ENCODE measurements around the gene SLBP. TPM values are rescaled to one million over a fixed set of nuclear protein-coding genes. Genes with fewer than 3 reads are reported as not detected.
A peak's percentile ranks its signal among the peaks of the same experiment; 100 is the strongest.

Gene SLBP
- total RNA-seq, 4 donors from 2014 or later, result 17.0 to 25.6 (median 21.0) TPM

GRCh38 chr4:1695913-1696312 lies 16.2 kb downstream of the SLBP start:
- Histone ChIP-seq H3K36me3 (peaks cover 0 to 67% of the 10 kb centered on the region in 2 donors), H3K27me3 (no peaks in the 10 kb centered on the region), H3K4me3 (no peak overlapping the region), H3K9me3 (no peaks in the 10 kb centered on the region), H3K4me1 (peaks cover 13 to 14% of the 10 kb centered on the region in 2 donors), H3K27ac (no peak overlapping the region)
- no peak for ATAC-seq
- DNase-seq, result no peak
- TF ChIP-seq POLR2A (IDR thresholded peaks at IDR 0.05) (no peak), CTCF (IDR thresholded peaks at IDR 0.05 in 4 of 5, conservative IDR thresholded peaks at IDR 0.05 in 1 of 5) (no peak)
- intact Hi-C loops (cut with DNase I; ENCODE audit: low total_unique reads), result no loop called here
- in situ Hi-C loops (cut with MboI; ENCODE audit: low sequenced_read_pairs in 4 of 4), result no loop called here

GRCh38 chr4:1693131-1693896 lies 18.8 kb downstream of the SLBP start:
- Histone ChIP-seq H3K4me1 (peaks cover 13 to 14% of the 10 kb centered on the region in 2 donors), H3K4me3 (peak overlapping the region in 1 of 4 donors; percentile 33), H3K27me3 (no peaks in the 10 kb centered on the region), H3K9me3 (no peaks in the 10 kb centered on the region), H3K36me3 (peaks cover 0 to 53% of the 10 kb centered on the region in 2 donors), H3K27ac (peak overlapping the region; percentile 48 to 68 (median 60))
- intact Hi-C loops (cut with DNase I; ENCODE audit: low total_unique reads) (loop anchor here (1.0 kb wide), 1 partner anchor 33 kb away; no protein-coding TSS in a partner anchor), in situ Hi-C loops (cut with MboI; ENCODE audit: low sequenced_read_pairs in 4 of 4) (loop anchor here in 1 of 4 donors (5.0 kb wide), 1 partner anchor 34 kb away; no protein-coding TSS in a partner anchor)
- DNase-seq (peak; percentile 66 to 80), ATAC-seq (peak; percentile 92 to 98)
- TF ChIP-seq CTCF (IDR thresholded peaks at IDR 0.05 in 4 of 5, conservative IDR thresholded peaks at IDR 0.05 in 1 of 5), result peak; percentile 90 to 94 (median 91)
- TF ChIP-seq POLR2A (IDR thresholded peaks at IDR 0.05), result no peak

- no peaks in the 10 kb centered on the region for H3K27me3 ChIP-seq
- no peak overlapping the region for H3K27ac ChIP-seq
- H3K4me3 ChIP-seq, result no peak overlapping the region
- H3K9me3 ChIP-seq, result no peaks in the 10 kb centered on the region
- intact Hi-C loops (cut with DNase I; ENCODE audit: low total_unique reads) (no loop called here), in situ Hi-C loops (cut with MboI; ENCODE audit: low sequenced_read_pairs in 4 of 4) (loop anchor here in 1 of 4 donors (5.0 kb wide), 1 partner anchor 35 kb away; no protein-coding TSS in a partner anchor)
- peaks cover 13 to 14% of the 10 kb centered on the region in 2 donors for H3K4me1 ChIP-seq
- no peak for TF ChIP-seq POLR2A (IDR thresholded peaks at IDR 0.05)
- TF ChIP-seq CTCF (IDR thresholded peaks at IDR 0.05 in 4 of 5, conservative IDR thresholded peaks at IDR 0.05 in 1 of 5), result no peak
- ATAC-seq, result no peak
- peaks cover 0 to 43% of the 10 kb centered on the region in 2 donors for H3K36me3 ChIP-seq
- DNase-seq, result no peak
Observed at GRCh38 chr4:1691737-1692373, 20.3 kb downstream of the SLBP start.

- H3K4me3 ChIP-seq, result no peak overlapping the region
- TF ChIP-seq POLR2A (IDR thresholded peaks at IDR 0.05) (no peak), CTCF (IDR thresholded peaks at IDR 0.05 in 4 of 5, conservative IDR thresholded peaks at IDR 0.05 in 1 of 5) (no peak)
- H3K27me3 ChIP-seq, result no peaks in the 10 kb centered on the region
- intact Hi-C loops (cut with DNase I; ENCODE audit: low total_unique reads), result no loop called here
- H3K27ac ChIP-seq, result no peak overlapping the region
- DNase-seq, result no peak
- H3K4me1 ChIP-seq, result peaks cover 11 to 13% of the 10 kb centered on the region in 2 donors
- ATAC-seq, result no peak
- in situ Hi-C loops (cut with MboI; ENCODE audit: low sequenced_read_pairs in 4 of 4), result loop anchor here in 1 of 4 donors (5.0 kb wide), 1 partner anchor 37 kb away; no protein-coding TSS in a partner anchor
- H3K9me3 ChIP-seq, result no peaks in the 10 kb centered on the region
- H3K36me3 ChIP-seq, result peaks cover 0 to 33% of the 10 kb centered on the region in 2 donors
Observed at GRCh38 chr4:1690698-1691097, 21.4 kb downstream of the SLBP start.
